ENCODE data around the gene CAPN3. TPM values are rescaled to one million over a fixed set of nuclear protein-coding genes. Genes with fewer than 3 reads are reported as not detected.

CAPN3 gene
- total and polyA plus RNA-seq, 2 experiments from 2014 or later = 0.84 to 1.1 TPM

DNA sequence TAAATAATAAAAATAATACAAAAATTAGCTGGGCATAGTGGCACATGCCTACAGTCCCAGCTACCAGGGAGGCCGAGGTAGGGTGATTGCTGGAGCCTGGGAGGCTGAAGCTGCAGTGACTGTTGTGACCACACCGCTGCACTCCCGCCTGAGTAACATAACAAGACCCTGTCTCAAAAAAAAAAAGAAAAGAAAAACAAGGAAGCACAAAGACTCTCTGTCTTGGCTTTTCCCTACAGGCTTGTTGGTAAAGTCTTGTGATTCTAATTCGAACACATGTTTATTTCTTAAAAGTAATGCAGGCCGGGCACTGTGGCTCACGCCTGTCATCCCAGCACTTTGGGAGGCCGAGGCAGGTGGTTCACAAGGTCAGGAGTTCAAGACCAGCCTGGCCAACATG lies 60.1 kb downstream of the CAPN3 start (continued):
- TF ChIP-seq, protein P1, sequence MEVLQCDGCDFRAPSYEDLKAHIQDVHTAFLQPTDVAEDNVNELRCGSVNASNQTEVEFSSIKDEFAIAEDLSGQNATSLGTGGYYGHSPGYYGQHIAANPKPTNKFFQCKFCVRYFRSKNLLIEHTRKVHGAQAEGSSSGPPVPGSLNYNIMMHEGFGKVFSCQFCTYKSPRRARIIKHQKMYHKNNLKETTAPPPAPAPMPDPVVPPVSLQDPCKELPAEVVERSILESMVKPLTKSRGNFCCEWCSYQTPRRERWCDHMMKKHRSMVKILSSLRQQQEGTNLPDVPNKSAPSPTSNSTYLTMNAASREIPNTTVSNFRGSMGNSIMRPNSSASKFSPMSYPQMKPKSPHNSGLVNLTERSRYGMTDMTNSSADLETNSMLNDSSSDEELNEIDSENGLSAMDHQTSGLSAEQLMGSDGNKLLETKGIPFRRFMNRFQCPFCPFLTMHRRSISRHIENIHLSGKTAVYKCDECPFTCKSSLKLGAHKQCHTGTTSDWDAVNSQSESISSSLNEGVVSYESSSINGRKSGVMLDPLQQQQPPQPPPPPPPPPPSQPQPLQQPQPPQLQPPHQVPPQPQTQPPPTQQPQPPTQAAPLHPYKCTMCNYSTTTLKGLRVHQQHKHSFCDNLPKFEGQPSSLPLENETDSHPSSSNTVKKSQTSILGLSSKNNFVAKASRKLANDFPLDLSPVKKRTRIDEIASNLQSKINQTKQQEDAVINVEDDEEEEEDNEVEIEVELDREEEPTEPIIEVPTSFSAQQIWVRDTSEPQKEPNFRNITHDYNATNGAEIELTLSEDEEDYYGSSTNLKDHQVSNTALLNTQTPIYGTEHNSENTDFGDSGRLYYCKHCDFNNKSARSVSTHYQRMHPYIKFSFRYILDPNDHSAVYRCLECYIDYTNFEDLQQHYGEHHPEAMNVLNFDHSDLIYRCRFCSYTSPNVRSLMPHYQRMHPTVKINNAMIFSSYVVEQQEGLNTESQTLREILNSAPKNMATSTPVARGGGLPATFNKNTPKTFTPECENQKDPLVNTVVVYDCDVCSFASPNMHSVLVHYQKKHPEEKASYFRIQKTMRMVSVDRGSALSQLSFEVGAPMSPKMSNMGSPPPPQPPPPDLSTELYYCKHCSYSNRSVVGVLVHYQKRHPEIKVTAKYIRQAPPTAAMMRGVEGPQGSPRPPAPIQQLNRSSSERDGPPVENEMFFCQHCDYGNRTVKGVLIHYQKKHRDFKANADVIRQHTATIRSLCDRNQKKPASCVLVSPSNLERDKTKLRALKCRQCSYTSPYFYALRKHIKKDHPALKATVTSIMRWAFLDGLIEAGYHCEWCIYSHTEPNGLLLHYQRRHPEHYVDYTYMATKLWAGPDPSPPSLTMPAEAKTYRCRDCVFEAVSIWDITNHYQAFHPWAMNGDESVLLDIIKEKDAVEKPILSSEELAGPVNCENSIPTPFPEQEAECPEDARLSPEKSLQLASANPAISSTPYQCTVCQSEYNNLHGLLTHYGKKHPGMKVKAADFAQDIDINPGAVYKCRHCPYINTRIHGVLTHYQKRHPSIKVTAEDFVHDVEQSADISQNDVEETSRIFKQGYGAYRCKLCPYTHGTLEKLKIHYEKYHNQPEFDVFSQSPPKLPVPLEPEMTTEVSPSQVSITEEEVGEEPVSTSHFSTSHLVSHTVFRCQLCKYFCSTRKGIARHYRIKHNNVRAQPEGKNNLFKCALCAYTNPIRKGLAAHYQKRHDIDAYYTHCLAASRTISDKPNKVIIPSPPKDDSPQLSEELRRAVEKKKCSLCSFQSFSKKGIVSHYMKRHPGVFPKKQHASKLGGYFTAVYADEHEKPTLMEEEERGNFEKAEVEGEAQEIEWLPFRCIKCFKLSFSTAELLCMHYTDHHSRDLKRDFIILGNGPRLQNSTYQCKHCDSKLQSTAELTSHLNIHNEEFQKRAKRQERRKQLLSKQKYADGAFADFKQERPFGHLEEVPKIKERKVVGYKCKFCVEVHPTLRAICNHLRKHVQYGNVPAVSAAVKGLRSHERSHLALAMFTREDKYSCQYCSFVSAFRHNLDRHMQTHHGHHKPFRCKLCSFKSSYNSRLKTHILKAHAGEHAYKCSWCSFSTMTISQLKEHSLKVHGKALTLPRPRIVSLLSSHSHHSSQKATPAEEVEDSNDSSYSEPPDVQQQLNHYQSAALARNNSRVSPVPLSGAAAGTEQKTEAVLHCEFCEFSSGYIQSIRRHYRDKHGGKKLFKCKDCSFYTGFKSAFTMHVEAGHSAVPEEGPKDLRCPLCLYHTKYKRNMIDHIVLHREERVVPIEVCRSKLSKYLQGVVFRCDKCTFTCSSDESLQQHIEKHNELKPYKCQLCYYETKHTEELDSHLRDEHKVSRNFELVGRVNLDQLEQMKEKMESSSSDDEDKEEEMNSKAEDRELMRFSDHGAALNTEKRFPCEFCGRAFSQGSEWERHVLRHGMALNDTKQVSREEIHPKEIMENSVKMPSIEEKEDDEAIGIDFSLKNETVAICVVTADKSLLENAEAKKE (CRISPR knock-in tag; IDR thresholded peaks at IDR 0.05) = no peak
- no peak for TF ChIP-seq ETS1 (IDR thresholded peaks at IDR 0.05)
- no peak for TF ChIP-seq CREB1 (CRISPR knock-in tag; IDR thresholded peaks at IDR 0.05; ENCODE audit: low read depth)
- TF ChIP-seq ZNF114 (CRISPR knock-in tag; IDR thresholded peaks at IDR 0.05) = no peak
- TF ChIP-seq EZH2phosphoT487 (IDR thresholded peaks at IDR 0.05; ENCODE audit: unreplicated experiment) = no peak

- Histone ChIP-seq H3K4me1 (ENCODE audit: insufficient read depth) (no peaks in the 10 kb centered on the region), H3K36me3 (ENCODE audit: insufficient read depth) (peaks cover 22% of the 10 kb centered on the region), H2AFZ (no peak overlapping the region), H3K4me3 (no peak overlapping the region), H3K27ac (ENCODE audit: low read depth) (no peak overlapping the region), H3K9me2 (ENCODE audit: insufficient read depth) (no peaks in the 10 kb centered on the region), H3K4me2 (no peak overlapping the region), H3K79me2 (replicated peaks; ENCODE audit: insufficient read depth) (no peaks in the 10 kb centered on the region), H3K27me3 (ENCODE audit: insufficient read depth) (no peaks in the 10 kb centered on the region), H4K20me1 (replicated peaks; ENCODE audit: insufficient read depth) (no peaks in the 10 kb centered on the region), H3F3A (replicated peaks; ENCODE audit: low read depth) (no peaks in the 10 kb centered on the region)
- DNase-seq (ENCODE audit: low spot score) = no peak
- Mint-ChIP-seq H3K27me3 (ENCODE audit: insufficient read depth, low read depth, poor library complexity) (peaks cover 3% of the 10 kb centered on the region), H3K9me3 (no peaks in the 10 kb centered on the region), H3K36me3 (ENCODE audit: low read depth) (peaks cover 51% of the 10 kb centered on the region), H3K27ac (no peak overlapping the region), H3K4me3 (no peak overlapping the region), H3K4me1 (no peaks in the 10 kb centered on the region)
- no peak for ATAC-seq
- no peak for TF ChIP-seq STAT1 (IDR thresholded peaks at IDR 0.05; ENCODE audit: unreplicated experiment)
- TF ChIP-seq CREB1 (CRISPR knock-in tag; IDR thresholded peaks at IDR 0.05; ENCODE audit: low read depth) = no peak
- TF ChIP-seq, protein P2, sequence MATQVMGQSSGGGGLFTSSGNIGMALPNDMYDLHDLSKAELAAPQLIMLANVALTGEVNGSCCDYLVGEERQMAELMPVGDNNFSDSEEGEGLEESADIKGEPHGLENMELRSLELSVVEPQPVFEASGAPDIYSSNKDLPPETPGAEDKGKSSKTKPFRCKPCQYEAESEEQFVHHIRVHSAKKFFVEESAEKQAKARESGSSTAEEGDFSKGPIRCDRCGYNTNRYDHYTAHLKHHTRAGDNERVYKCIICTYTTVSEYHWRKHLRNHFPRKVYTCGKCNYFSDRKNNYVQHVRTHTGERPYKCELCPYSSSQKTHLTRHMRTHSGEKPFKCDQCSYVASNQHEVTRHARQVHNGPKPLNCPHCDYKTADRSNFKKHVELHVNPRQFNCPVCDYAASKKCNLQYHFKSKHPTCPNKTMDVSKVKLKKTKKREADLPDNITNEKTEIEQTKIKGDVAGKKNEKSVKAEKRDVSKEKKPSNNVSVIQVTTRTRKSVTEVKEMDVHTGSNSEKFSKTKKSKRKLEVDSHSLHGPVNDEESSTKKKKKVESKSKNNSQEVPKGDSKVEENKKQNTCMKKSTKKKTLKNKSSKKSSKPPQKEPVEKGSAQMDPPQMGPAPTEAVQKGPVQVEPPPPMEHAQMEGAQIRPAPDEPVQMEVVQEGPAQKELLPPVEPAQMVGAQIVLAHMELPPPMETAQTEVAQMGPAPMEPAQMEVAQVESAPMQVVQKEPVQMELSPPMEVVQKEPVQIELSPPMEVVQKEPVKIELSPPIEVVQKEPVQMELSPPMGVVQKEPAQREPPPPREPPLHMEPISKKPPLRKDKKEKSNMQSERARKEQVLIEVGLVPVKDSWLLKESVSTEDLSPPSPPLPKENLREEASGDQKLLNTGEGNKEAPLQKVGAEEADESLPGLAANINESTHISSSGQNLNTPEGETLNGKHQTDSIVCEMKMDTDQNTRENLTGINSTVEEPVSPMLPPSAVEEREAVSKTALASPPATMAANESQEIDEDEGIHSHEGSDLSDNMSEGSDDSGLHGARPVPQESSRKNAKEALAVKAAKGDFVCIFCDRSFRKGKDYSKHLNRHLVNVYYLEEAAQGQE (IDR thresholded peaks at IDR 0.05; ENCODE audit: unreplicated experiment) = no peak
- TF ChIP-seq JUNB (IDR thresholded peaks at IDR 0.05; ENCODE audit: unreplicated experiment) = no peak
- TF ChIP-seq ZNF114 (CRISPR knock-in tag; IDR thresholded peaks at IDR 0.05) = no peak
- no peak for TF ChIP-seq NANOG (IDR thresholded peaks at IDR 0.05; ENCODE audit: borderline replicate concordance)
- TF ChIP-seq EZH2phosphoT487 (IDR thresholded peaks at IDR 0.05; ENCODE audit: unreplicated experiment) = no peak
- TF ChIP-seq EZH2 (IDR thresholded peaks at IDR 0.05; ENCODE audit: low read depth, unreplicated experiment) = no peak
Observed at GRCh38 chr15:42421376-42421775, 62.1 kb downstream of the CAPN3 start.

All from GM23338 (cell line).